GM18907 (cell line): ENCODE data around the gene CREB5.

Experiments used
- ATAC-seq: cut with Tn5 transposase; IDR thresholded peaks from one replicate; pipeline ENCODE4 v1.9.1; 2021; ENCODE audit warnings: mild to moderate bottlenecking, moderate library complexity; ENCODE audit not compliant: unreplicated experiment

CREB5 gene

GRCh38 chr7:28700790-28701203, 288.5 kb downstream of the CREB5 start:
- no peak for ATAC-seq

- ATAC-seq: no peak
Observed at GRCh38 chr7:28701731-28702130, 289.4 kb downstream of the CREB5 start.

- no peak for ATAC-seq
Observed at GRCh38 chr7:28702171-28702570, 289.9 kb downstream of the CREB5 start.

- no peak for ATAC-seq
Observed at GRCh38 chr7:28703037-28703765, 290.9 kb downstream of the CREB5 start.

GRCh38 chr7:28704706-28705105, 292.4 kb downstream of the CREB5 start:
- ATAC-seq: no peak

GRCh38 chr7:28705350-28705749, 293.0 kb downstream of the CREB5 start:
- ATAC-seq: peak; percentile 96

GRCh38 chr7:28706584-28706983, 294.3 kb downstream of the CREB5 start:
- ATAC-seq: no peak

GRCh38 chr7:28707291-28707690, 295.0 kb downstream of the CREB5 start:
- ATAC-seq: no peak

- no peak for ATAC-seq
Observed at GRCh38 chr7:28708033-28708951, 296.0 kb downstream of the CREB5 start.

- ATAC-seq: no peak
Observed at GRCh38 chr7:28709748-28710147, 297.4 kb downstream of the CREB5 start.

GRCh38 chr7:28711114-28711513, 298.8 kb downstream of the CREB5 start:
- no peak for ATAC-seq

- ATAC-seq: no peak
Observed at GRCh38 chr7:28714459-28715120, 302.3 kb downstream of the CREB5 start.

GRCh38 chr7:28717445-28718054, 305.2 kb downstream of the CREB5 start:
- no peak for ATAC-seq

- ATAC-seq: no peak
Observed at GRCh38 chr7:28718055-28718481, 305.8 kb downstream of the CREB5 start.

GRCh38 chr7:28718545-28718944, 306.2 kb downstream of the CREB5 start:
- ATAC-seq: no peak

- ATAC-seq: no peak
Observed at GRCh38 chr7:28722684-28723083, 310.4 kb downstream of the CREB5 start.

- ATAC-seq: no peak
Observed at GRCh38 chr7:28723336-28723735, 311.0 kb downstream of the CREB5 start.

- no peak for ATAC-seq
Observed at GRCh38 chr7:28724563-28724962, 312.2 kb downstream of the CREB5 start.

GRCh38 chr7:28725045-28725642, 312.8 kb downstream of the CREB5 start:
- no peak for ATAC-seq

- ATAC-seq: no peak
Observed at GRCh38 chr7:28725911-28726310, 313.6 kb downstream of the CREB5 start.

GRCh38 chr7:28726555-28726954, 314.2 kb downstream of the CREB5 start:
- no peak for ATAC-seq
